Ascending aorta (tissue), 2 donors: Measurements from ENCODE around the gene REEP3. TPM values are rescaled to one million over a fixed set of nuclear protein-coding genes. Genes with fewer than 3 reads are reported as not detected.
"Not testable (repeated sequence)": the region's sequence is repeated elsewhere in the genome, so short reads cannot be mapped to it uniquely, and the experiment has no call there.

Experiments used
- DNase-seq, 2 donors: peaks; one replicate each; pipeline ENCODE4 v3.0.0-alpha.2; 2019; ENCODE audit warnings: low spot score in 2 of 2
- H3K27ac ChIP-seq, 2 donors: fragments of 200-600 bp; sonication (generic); one replicate each; pipeline ENCODE4 v1.5.1; 2016 to 2017; ENCODE audit warnings: mild to moderate bottlenecking in 1 of 2
- H3K27me3 ChIP-seq: fragments of 200-600 bp; sonication (generic); one replicate; pipeline ENCODE4 v1.5.1; 2017
- H3K36me3 ChIP-seq, 2 donors: fragments of 200-600 bp; sonication (generic); one replicate each; pipeline ENCODE4 v1.5.1; 2016
- H3K4me1 ChIP-seq, 2 donors: fragments of 200-600 bp; sonication (generic); one replicate each; pipeline ENCODE4 v1.5.1; 2016 to 2017; ENCODE audit warnings: mild to moderate bottlenecking in 1 of 2
- H3K4me3 ChIP-seq, 2 donors: fragments of 200-600 bp; sonication (generic); one replicate each; pipeline ENCODE4 v1.5.1; 2016 to 2017; ENCODE audit warnings: mild to moderate bottlenecking in 1 of 2
- H3K9me3 ChIP-seq, 2 donors: fragments of 200-600 bp; sonication (generic); one replicate each; pipeline ENCODE4 v1.5.1; 2016
- CTCF ChIP-seq, 3 experiments: fragments of 200-600 bp in 2 of 3; fragments of 450-650 bp in 1 of 3; sonication (generic) in 2 of 3; IDR thresholded peaks; one replicate each; pipeline ENCODE4 v1.5.1; 2016 to 2019; ENCODE audit warnings: antibody characterized with exemption in 3 of 3, mild to moderate bottlenecking in 1 of 3, moderate library complexity in 1 of 3
- intact Hi-C: fragments of 100-400 bp; cut with DNase I; formaldehyde crosslinking; loops from one replicate; pipeline ENCODE4 v1.15.1; 2023
- total RNA-seq: library from RNA; depleted of rRNA; stranded (reverse); fragments of >200 nt; gene quantifications from one replicate; pipeline ENCODE4 v1.1.0, GENCODE V29; 2016

Gene REEP3
- total RNA-seq, 1 donor from 2014 or later: 41.1 TPM

- no peak for DNase-seq
- TF ChIP-seq CTCF (IDR thresholded peaks at IDR 0.05): no peak
- no peaks in the 10 kb centered on the region for H3K9me3 ChIP-seq
- H3K36me3 ChIP-seq: no peaks in the 10 kb centered on the region
- H3K4me3 ChIP-seq: no peak overlapping the region
- H3K4me1 ChIP-seq: peaks cover 9 to 16% of the 10 kb centered on the region in 2 donors
- peak overlapping the region in 1 of 2 donors; percentile 72 for H3K27ac ChIP-seq
- intact Hi-C loops: no loop called here
- H3K27me3 ChIP-seq: no peaks in the 10 kb centered on the region
Measured at GRCh38 chr10:63493004-63493403, 28.2 kb upstream of the REEP3 start.

DNA sequence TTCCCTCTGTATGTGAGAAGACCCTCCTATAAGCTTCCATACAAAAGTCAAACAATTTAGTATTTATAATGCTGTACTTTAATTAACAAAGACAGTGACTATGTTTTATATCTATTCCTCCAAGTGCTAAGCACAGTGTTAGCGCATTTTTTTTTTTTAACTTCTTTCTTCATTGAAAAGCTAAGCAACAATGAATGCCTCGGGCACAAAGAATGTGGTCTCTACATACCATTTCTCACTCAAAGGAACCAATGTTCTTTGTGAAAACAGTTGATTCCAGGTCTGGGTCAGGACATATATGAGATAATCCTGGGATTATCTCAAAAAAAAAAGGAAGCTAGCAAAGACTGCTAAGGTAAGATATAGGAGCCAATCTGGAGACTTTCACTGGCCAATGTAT, 26.2 kb upstream of the REEP3 start:
- TF ChIP-seq CTCF (IDR thresholded peaks at IDR 0.05): no peak
- Histone ChIP-seq H3K36me3 (no peaks in the 10 kb centered on the region), H3K27ac (no peak overlapping the region), H3K9me3 (no peaks in the 10 kb centered on the region), H3K4me3 (no peak overlapping the region), H3K4me1 (peaks cover 9 to 18% of the 10 kb centered on the region in 2 donors), H3K27me3 (no peaks in the 10 kb centered on the region)
- intact Hi-C loops: no loop called here
- DNase-seq: no peak

GRCh38 chr10:63496561-63496960, 24.6 kb upstream of the REEP3 start:
- intact Hi-C loops: no loop called here
- no peak for TF ChIP-seq CTCF (IDR thresholded peaks at IDR 0.05)

DNA sequence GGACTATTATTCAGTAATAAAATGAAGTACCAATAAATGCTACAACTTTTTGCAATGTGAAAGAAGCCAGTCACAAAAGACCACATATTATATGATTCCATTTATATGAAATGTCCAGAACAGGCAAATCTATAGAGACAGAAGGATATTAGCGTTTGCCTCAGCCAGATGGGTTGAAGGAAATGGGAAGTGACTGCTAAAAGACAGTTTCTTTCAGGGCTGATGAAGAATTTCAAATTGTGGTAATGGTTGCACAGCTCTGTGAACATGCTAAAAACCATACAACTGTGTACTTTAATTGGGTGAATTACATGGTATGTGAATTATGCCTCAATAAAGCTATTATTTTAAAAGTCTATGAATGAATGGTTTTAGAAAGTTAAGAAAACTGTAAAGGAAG, 23.9 kb upstream of the REEP3 start:
- Histone ChIP-seq H3K9me3 (no peaks in the 10 kb centered on the region), H3K4me1 (peaks cover 5 to 9% of the 10 kb centered on the region in 2 donors), H3K27ac (no peak overlapping the region), H3K27me3 (no peaks in the 10 kb centered on the region), H3K4me3 (no peak overlapping the region), H3K36me3 (no peaks in the 10 kb centered on the region)
- no peak for DNase-seq
- TF ChIP-seq CTCF (IDR thresholded peaks at IDR 0.05): no peak
- intact Hi-C loops: no loop called here

More at GRCh38 chr10:63496561-63496960, 24.6 kb upstream of the REEP3 start:
- no peak for DNase-seq
- peaks cover 9 to 14% of the 10 kb centered on the region in 2 donors for H3K4me1 ChIP-seq
- no peak overlapping the region for H3K4me3 ChIP-seq
- H3K27ac ChIP-seq: no peak overlapping the region
- H3K27me3 ChIP-seq: no peaks in the 10 kb centered on the region
- H3K36me3 ChIP-seq: no peaks in the 10 kb centered on the region
- H3K9me3 ChIP-seq: no peaks in the 10 kb centered on the region

- Histone ChIP-seq H3K27ac (no peak overlapping the region), H3K4me1 (peaks cover 0 to 4% of the 10 kb centered on the region in 2 donors), H3K36me3 (no peaks in the 10 kb centered on the region), H3K27me3 (no peaks in the 10 kb centered on the region), H3K4me3 (no peak overlapping the region), H3K9me3 (no peaks in the 10 kb centered on the region)
- TF ChIP-seq CTCF (IDR thresholded peaks at IDR 0.05): no peak
- no peak for DNase-seq
- intact Hi-C loops: no loop called here
Measured at GRCh38 chr10:63498665-63499064, 22.5 kb upstream of the REEP3 start.

DNA sequence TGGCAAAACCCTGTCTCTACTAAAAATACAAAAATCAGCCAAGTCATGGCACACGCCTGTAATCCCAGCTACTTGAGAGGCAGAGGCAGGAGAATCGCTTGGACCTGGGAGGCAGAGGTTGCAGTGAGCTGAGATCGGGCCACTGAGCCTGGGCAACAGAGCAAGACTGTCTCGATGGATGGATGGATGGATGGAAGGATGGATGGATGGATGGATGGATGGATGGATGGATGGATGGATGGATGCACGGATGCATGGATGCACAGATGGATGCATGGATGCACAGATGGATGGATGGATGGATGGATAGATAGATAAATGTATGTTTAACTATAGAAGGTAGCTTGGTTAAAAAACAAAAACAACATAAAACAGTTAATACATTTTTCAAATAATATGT, 20.6 kb upstream of the REEP3 start:
- intact Hi-C loops, H3K9me3 ChIP-seq, H3K4me3 ChIP-seq, H3K27me3 ChIP-seq, H3K27ac ChIP-seq, H3K36me3 ChIP-seq, DNase-seq, H3K4me1 ChIP-seq: not testable (repeated sequence)
